ENCODE measurements around the gene IL6R. TPM values are rescaled to one million over a fixed set of nuclear protein-coding genes. Genes with fewer than 3 reads are reported as not detected.
"Not testable (repeated sequence)": the region's sequence is repeated elsewhere in the genome, so short reads cannot be mapped to it uniquely, and the experiment has no call there.

Gene IL6R
- total RNA-seq, 4 donors from 2014 or later: 44.7 to 59.4 (median 55.5) TPM

GRCh38 chr1:154420961-154421924 lies 16.1 kb downstream of the IL6R start:
- Histone ChIP-seq H3K9me3 (no peaks in the 10 kb centered on the region), H3K27me3 (no peaks in the 10 kb centered on the region), H3K4me1 (peaks cover 32 to 100% (median 72%) of the 10 kb centered on the region in 3 donors), H3K36me3 (no peaks in the 10 kb centered on the region), H3K27ac (peak overlapping the region; percentile 84 to 99 (median 97)), H3K4me3 (no peak overlapping the region)
- no peak for ATAC-seq
- TF ChIP-seq EP300 (IDR thresholded peaks at IDR 0.05): no peak
- TF ChIP-seq POLR2A (IDR thresholded peaks at IDR 0.05): no peak
- TF ChIP-seq CTCF (IDR thresholded peaks at IDR 0.05): no peak
- no peak for TF ChIP-seq POLR2AphosphoS5 (IDR thresholded peaks at IDR 0.05)
- 83 to 92% methylated on average over 2 to 7 of the region's 10 CpGs for WGBS, 2 donors (ENCODE audit: low coverage in 1 of 2)

- 100% methylated on average over 8 of the region's 8 CpGs; no CpG with 5 or more reads in 1 of the 2 donors for WGBS, 2 donors (ENCODE audit: low coverage in 1 of 2)
- peak overlapping the region; percentile 67 to 97 (median 83) for H3K27ac ChIP-seq
- not testable (repeated sequence) for H3K36me3 ChIP-seq, H3K27me3 ChIP-seq, ATAC-seq, H3K9me3 ChIP-seq, H3K4me3 ChIP-seq
- H3K4me1 ChIP-seq: peaks cover 32 to 100% (median 72%) of the 10 kb centered on the region in 3 donors
- peak; percentile 11 for TF ChIP-seq POLR2AphosphoS5 (IDR thresholded peaks at IDR 0.05)
These were observed 16.9 kb downstream of the IL6R start for GRCh38 chr1:154422049-154422448.

- Histone ChIP-seq H3K27me3 (no peaks in the 10 kb centered on the region), H3K27ac (peak overlapping the region; percentile 67 to 97 (median 83)), H3K4me1 (peaks cover 35 to 100% (median 76%) of the 10 kb centered on the region in 3 donors), H3K4me3 (no peak overlapping the region), H3K36me3 (no peaks in the 10 kb centered on the region), H3K9me3 (no peaks in the 10 kb centered on the region)
- ATAC-seq: no peak
- 51 to 100% methylated on average over 2 to 8 of the region's 9 CpGs for WGBS, 2 donors (ENCODE audit: low coverage in 1 of 2)
- TF ChIP-seq EP300 (IDR thresholded peaks at IDR 0.05): no peak
- TF ChIP-seq CTCF (IDR thresholded peaks at IDR 0.05): no peak
These were observed 17.4 kb downstream of the IL6R start for GRCh38 chr1:154422521-154422920.

GRCh38 chr1:154423304-154423987 lies 18.3 kb downstream of the IL6R start:
- TF ChIP-seq POLR2AphosphoS5 (IDR thresholded peaks at IDR 0.05): no peak
- no peak for TF ChIP-seq CTCF (IDR thresholded peaks at IDR 0.05)
- TF ChIP-seq EP300 (IDR thresholded peaks at IDR 0.05): no peak
- TF ChIP-seq POLR2A (IDR thresholded peaks at IDR 0.05): no peak
- Histone ChIP-seq H3K27ac (peak overlapping the region; percentile 67 to 97 (median 83)), H3K4me1 (peaks cover 39 to 100% (median 78%) of the 10 kb centered on the region in 3 donors)

GRCh38 chr1:154423988-154424326 lies 18.8 kb downstream of the IL6R start:
- WGBS, 2 donors (ENCODE audit: low coverage in 1 of 2): 38 to 60% methylated on average over 1 to 3 of the region's 7 CpGs
- Histone ChIP-seq H3K9me3 (no peaks in the 10 kb centered on the region), H3K27me3 (no peaks in the 10 kb centered on the region), H3K36me3 (no peaks in the 10 kb centered on the region), H3K27ac (peak overlapping the region; percentile 67 to 97 (median 83)), H3K4me1 (peaks cover 38 to 100% (median 77%) of the 10 kb centered on the region in 3 donors), H3K4me3 (no peak overlapping the region)
- TF ChIP-seq EP300 (IDR thresholded peaks at IDR 0.05) (no peak), POLR2AphosphoS5 (IDR thresholded peaks at IDR 0.05) (no peak), POLR2A (IDR thresholded peaks at IDR 0.05) (no peak), CTCF (IDR thresholded peaks at IDR 0.05) (no peak)
- ATAC-seq: no peak

More at GRCh38 chr1:154423304-154423987, 18.3 kb downstream of the IL6R start:
- Histone ChIP-seq H3K36me3 (no peaks in the 10 kb centered on the region), H3K9me3 (no peaks in the 10 kb centered on the region), H3K4me3 (no peak overlapping the region), H3K27me3 (no peaks in the 10 kb centered on the region)
- ATAC-seq: no peak
- WGBS, 2 donors (ENCODE audit: low coverage in 1 of 2): 20 to 36% methylated on average over 3 to 5 of the region's 5 CpGs
